HG03432 (cell line): ENCODE data around the gene HOXD11.

Source experiments
- ATAC-seq: cut with Tn5 transposase; IDR thresholded peaks from one replicate; pipeline ENCODE4 v1.9.1; 2021; ENCODE audit warnings: mild to moderate bottlenecking, moderate library complexity; ENCODE audit not compliant: unreplicated experiment

HOXD11 gene

DNA sequence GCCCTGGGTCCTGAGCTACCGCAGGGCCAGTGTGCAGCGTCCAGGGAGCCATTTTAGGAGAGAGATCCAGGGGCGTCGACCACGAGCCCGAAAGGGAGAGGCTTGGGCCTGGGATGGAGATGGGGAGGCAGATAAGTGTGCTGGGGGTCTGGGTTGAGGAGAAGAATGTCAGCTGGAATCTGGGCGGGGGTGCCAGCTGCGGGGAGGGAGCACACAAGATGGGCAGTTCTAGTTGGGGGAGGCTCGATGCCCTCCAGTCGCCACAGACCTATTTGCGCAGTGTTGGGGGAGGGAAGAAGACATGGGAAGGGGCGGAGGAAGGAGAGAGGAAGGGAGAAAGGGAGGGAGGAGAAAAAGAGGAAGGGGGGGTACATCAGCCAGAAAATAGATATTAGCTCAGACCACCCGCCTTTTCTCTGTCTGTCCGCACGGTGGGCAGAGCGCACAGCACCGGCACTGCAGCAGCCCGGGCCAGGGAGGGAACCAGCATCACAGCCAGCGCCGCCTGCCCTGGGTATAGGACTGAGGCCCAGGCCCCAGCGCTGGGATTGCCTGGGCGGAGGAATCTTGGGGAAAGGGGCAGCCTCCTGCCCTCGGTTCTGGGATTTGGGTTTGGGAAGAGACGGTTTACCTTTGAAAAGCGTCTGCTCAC is 1.9 kb upstream of the HOXD11 start:
- no peak for ATAC-seq

- ATAC-seq: no peak
These were observed 1.1 kb upstream of the HOXD11 start for GRCh38 chr2:176105730-176106580.

DNA sequence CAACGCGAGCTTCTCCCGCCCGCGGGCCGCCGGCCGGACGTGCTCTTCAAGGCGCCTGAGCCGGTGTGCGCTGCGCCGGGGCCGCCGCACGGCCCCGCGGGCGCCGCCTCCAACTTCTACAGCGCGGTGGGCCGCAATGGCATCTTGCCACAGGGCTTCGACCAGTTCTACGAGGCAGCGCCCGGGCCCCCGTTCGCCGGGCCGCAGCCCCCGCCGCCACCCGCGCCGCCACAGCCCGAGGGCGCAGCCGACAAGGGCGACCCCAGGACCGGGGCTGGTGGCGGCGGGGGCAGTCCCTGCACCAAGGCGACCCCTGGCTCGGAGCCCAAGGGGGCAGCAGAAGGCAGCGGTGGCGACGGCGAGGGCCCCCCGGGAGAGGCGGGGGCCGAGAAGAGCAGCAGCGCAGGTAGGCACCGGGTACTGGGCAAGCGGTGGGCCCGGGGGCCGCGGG is 676 bp downstream of the HOXD11 start:
- ATAC-seq: no peak

- no peak for ATAC-seq
These were observed 2.3 kb downstream of the HOXD11 start for GRCh38 chr2:176109192-176109901.

DNA sequence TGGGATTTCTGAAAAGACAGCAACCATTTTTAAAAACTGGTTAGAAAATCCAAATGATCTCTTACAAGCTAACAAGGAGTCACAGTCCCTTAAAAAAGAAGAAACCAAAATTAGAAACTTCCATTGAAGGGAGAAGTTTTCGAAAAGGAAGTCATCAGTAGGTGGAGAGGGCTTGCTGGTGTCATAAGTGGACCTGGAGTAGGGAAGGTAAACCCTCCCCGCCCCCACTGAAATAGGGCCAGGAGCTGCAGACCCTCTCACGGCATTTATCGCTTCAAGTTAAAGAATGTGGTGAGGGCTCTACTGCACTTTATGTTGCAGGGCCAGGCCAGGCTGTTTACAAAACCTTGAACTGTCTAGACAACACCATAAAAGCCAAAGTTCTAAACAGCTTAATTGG is 2.9 kb downstream of the HOXD11 start:
- no peak for ATAC-seq

DNA sequence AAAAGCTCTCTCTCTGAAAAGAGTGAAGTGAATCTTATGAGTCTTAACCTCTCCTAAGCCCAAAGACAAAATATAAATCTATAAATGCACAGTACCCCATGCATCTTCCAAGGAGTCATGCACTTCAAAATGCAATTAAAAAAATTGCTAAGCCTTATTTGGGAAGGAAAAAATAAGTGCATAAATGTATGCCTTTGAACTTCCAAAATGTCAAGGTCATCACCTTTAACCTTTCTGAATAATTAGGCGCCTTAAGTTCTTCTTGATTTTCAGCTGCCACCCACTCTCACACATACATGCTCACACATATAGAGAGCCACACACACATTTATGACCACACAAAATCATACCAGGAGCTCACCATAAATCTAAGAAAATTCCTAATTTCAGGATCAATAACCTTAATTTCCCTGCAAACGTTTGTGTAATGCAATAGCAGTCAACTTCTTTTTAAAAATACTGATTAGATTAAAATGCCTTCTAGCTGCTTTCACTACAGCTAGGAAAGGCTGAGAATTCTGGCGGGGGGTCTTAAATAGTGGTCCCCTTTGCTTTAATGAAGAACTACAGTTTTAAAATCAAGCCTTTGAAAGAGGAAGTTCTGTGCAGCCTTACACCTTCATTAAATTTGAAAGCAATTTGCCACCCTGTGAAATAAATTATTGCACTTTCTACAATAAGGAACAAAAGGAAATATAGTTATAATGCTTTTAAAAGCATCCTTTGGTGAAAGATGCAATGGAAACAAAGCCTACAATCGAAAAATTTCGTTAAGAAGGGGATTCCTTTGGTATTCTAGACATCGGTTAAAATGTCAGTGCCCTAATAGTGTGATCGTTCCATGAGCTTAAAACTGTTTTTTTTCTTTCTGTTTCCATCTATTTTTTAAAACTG is 3.6 kb downstream of the HOXD11 start:
- ATAC-seq: no peak

DNA sequence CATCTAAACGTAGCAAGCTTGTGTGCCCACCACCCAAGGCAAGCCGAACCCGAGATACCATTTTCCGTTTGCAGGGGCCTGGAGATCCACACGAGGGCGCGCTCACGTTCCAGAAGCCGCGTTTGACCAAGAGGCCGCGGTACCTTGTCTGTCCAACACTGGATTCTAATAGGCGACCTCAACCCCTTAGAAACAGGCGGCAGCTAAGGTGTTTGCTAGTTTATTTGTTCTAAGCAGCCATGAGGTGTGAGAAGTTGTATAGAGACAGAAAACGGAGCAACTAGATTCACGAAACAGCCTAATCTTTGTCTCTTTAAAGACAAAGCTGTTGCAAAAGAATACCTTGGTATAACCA is 4.2 kb downstream of the HOXD11 start:
- ATAC-seq: peak; percentile 53

GRCh38 chr2:176111846-176112374 is 4.8 kb downstream of the HOXD11 start:
- ATAC-seq: no peak

DNA sequence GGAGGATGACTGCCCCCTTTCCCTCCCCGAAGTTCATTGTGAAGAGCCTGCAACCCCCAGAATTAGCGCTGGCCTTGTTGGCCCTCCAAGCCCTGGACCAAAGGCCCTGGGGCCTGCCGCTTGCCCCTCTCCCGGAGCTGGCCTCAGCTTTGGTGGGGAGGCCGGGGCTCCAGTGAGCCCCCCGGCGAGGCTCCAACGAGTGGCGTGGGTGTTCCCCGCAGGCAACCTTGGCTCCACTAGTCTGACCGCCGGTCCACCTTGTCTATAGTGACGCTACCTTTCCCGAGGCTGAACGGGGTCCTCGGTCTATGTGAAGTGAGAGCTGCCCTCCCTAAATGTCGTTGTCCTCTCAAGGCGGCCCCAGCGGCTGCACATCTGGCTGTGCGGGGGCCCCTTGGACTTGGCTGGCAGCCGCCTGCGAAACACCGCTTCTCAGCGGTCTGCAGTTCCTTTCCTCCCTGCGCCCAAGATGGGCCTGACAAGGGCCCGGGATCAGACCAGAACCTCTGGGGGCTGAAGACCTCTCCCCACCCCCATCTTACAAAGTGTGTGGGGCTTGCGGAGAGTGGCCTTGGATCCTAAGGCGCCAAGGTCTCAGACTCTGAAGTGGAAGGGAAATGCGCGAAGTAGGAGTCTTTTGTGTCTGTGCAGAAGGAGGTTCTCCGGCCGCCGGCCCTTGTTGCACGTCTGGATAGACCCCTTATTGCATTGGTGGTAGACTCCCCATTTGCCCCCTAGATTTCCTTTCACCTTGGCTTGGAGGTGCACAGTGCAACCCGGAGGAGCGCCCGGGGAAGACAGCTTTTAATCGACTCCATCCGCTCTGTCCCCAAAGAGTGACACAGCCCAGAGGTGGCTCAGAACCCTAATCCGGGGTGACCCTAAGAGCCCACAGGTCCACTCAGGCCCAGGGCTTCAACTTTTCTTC is 5.6 kb downstream of the HOXD11 start:
- no peak for ATAC-seq

DNA sequence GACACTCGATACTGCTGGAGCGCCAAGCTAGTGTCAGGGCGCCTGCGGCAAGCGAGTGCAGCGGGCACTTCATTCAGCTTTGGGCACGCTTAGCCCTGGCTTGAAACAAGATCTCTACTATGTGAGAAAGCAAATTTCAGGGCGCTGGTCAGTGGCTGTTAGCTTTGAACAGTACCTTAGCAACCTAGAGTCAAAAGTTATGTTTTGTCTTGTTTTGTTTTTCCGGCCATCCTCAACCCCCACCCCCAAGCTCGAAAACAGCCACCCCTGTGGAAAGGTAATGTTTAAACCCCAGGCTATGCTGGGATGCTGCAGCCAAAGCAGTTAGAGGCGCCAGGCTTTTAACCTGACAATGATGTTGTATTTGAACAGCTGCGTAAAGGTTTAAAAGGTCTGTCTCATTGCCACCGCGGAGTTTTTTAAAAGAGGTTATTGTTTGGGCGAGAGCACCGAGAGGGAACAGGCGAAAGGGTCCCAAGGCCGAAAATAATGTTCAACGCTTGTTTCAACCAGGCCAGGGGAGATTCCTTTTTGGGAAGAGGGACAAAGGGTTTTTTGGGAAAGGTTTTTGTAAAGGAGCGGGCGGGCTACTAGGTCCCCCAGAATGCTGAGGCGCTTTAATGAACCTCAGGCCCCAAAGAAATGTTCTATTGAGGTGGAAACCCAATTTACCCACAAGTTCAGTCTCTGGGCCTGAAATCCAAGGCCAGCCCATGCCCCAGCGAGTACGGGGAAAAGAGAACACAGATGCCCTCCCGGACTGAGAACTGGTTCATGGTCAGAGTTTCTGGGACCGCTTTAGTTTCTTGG is 7.2 kb downstream of the HOXD11 start:
- ATAC-seq: no peak

GRCh38 chr2:176114930-176115625 is 8.0 kb downstream of the HOXD11 start:
- ATAC-seq: no peak

- ATAC-seq: no peak
These were observed 9.1 kb downstream of the HOXD11 start, which contains the start of gene HOXD10 for GRCh38 chr2:176115883-176116813. Gene HOXD10, plus strand, starts transcription at chr2:176116778. Its CDS starts 56 bp downstream, at chr2:176116834.

- no peak for ATAC-seq
These were observed 10.2 kb downstream of the HOXD11 start for GRCh38 chr2:176117162-176117822.

GRCh38 chr2:176117823-176118371 is 10.8 kb downstream of the HOXD11 start:
- ATAC-seq: no peak

DNA sequence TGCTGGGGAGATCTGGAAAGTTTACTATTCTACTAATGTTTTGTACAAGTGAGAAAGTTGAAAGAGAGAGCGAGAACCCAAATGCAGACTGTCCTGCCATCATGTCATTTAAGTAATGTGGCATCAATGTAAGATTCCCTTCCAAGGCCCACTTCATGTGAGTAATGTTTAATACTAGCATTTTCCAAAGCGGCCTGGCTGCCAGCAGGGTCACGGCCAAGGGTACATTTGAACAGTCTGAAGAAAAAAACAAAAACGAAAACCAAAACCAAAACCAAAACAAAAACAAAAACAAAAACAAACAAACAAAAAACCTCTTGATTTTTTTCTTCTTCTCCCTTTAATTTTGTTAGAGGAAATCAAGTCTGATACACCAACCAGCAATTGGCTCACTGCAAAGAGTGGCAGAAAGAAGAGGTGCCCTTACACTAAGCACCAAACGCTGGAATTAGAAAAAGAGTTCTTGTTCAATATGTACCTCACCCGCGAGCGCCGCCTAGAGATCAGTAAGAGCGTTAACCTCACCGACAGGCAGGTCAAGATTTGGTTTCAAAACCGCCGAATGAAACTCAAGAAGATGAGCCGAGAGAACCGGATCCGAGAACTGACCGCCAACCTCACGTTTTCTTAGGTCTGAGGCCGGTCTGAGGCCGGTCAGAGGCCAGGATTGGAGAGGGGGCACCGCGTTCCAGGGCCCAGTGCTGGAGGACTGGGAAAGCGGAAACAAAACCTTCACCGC is 11.7 kb downstream of the HOXD11 start:
- no peak for ATAC-seq
